HG02884 (cell line): ENCODE results near the gene FAM111A.

Experiments used
- ATAC-seq: cut with Tn5 transposase; IDR thresholded peaks from one replicate; pipeline ENCODE4 v1.9.1; 2021; ENCODE audit warnings: mild to moderate bottlenecking, moderate library complexity; ENCODE audit not compliant: unreplicated experiment

The FAM111A gene

GRCh38 chr11:59198726-59199125 lies 56.1 kb downstream of the FAM111A start:
- ATAC-seq, result no peak

- ATAC-seq, result peak; percentile 61
These were observed 57.1 kb downstream of the FAM111A start for GRCh38 chr11:59199546-59200422.

- ATAC-seq, result no peak
These were observed 57.7 kb downstream of the FAM111A start for GRCh38 chr11:59200423-59200746.

GRCh38 chr11:59201353-59201752 lies 58.7 kb downstream of the FAM111A start:
- ATAC-seq, result no peak
